Chondrocyte (in vitro differentiated cells): ENCODE measurements around the gene CTDSP1. TPM values are rescaled to one million over a fixed set of nuclear protein-coding genes. Genes with fewer than 3 reads are reported as not detected.
A peak's percentile ranks its signal among the peaks of the same experiment; 100 is the strongest.

Experiments
- DNase-seq: peaks from one replicate; pipeline ENCODE4 v3.0.0; 2021; ENCODE audit warnings: mixed read lengths, low spot score
- H3K27ac Mint-ChIP-seq: one replicate; pipeline ENCODE4 v1.8.0; 2021; ENCODE audit warnings: mild to moderate bottlenecking, moderate library complexity, mixed read lengths; ENCODE audit not compliant: unreplicated experiment
- H3K27me3 Mint-ChIP-seq: 2 replicates; pipeline ENCODE4 v1.8.0; 2021; ENCODE audit warnings: low read depth, mixed read lengths
- H3K36me3 Mint-ChIP-seq: 2 replicates; pipeline ENCODE4 v1.8.0; 2021; ENCODE audit warnings: low read depth, mixed read lengths
- H3K4me1 Mint-ChIP-seq: 2 replicates; pipeline ENCODE4 v1.8.0; 2021; ENCODE audit warnings: low read depth, mild to moderate bottlenecking, mixed read lengths
- H3K4me3 Mint-ChIP-seq: one replicate; pipeline ENCODE4 v1.8.0; 2021; ENCODE audit warnings: mild to moderate bottlenecking, moderate library complexity, mixed read lengths; ENCODE audit not compliant: unreplicated experiment
- H3K9me3 Mint-ChIP-seq: 2 replicates; pipeline ENCODE4 v1.8.0; 2021; ENCODE audit warnings: low read depth, mixed read lengths
- CTCF ChIP-seq: fragments of 200-600 bp; sonication (generic); IDR thresholded peaks from 2 replicates; pipeline ENCODE4 v1.5.0; 2021; ENCODE audit warnings: antibody characterized with exemption, mild to moderate bottlenecking, moderate library complexity
- total RNA-seq: library from RNA; stranded (reverse); gene quantifications from 3 replicates; pipeline ENCODE4 v1.2.1, GENCODE V29; 2021

CTDSP1 gene
- total RNA-seq, 1 donor from 2014 or later = 95.3 TPM

GRCh38 chr2:218421027-218421426 is 21.4 kb downstream of the CTDSP1 start:
- no peak for TF ChIP-seq CTCF
- Mint-ChIP-seq H3K9me3 (no peaks in the 10 kb centered on the region), H3K4me3 (no peak overlapping the region), H3K27ac (no peak overlapping the region), H3K27me3 (no peaks in the 10 kb centered on the region), H3K36me3 (no peaks in the 10 kb centered on the region), H3K4me1 (no peaks in the 10 kb centered on the region)
- DNase-seq = no peak

- Mint-ChIP-seq H3K4me1 (no peaks in the 10 kb centered on the region), H3K36me3 (no peaks in the 10 kb centered on the region), H3K27ac (no peak overlapping the region), H3K27me3 (no peaks in the 10 kb centered on the region), H3K4me3 (no peak overlapping the region), H3K9me3 (no peaks in the 10 kb centered on the region)
- TF ChIP-seq CTCF = no peak
- DNase-seq = no peak
Measured at GRCh38 chr2:218422403-218423086, 22.9 kb downstream of the CTDSP1 start.

- Mint-ChIP-seq H3K27ac (no peak overlapping the region), H3K9me3 (no peaks in the 10 kb centered on the region), H3K27me3 (no peaks in the 10 kb centered on the region), H3K36me3 (no peaks in the 10 kb centered on the region), H3K4me3 (no peak overlapping the region), H3K4me1 (no peaks in the 10 kb centered on the region)
- DNase-seq = no peak
- TF ChIP-seq CTCF = no peak
Measured at GRCh38 chr2:218423584-218423983, 23.9 kb downstream of the CTDSP1 start.

- TF ChIP-seq CTCF = no peak
- H3K4me3 Mint-ChIP-seq = no peak overlapping the region
- no peaks in the 10 kb centered on the region for H3K4me1 Mint-ChIP-seq
- no peak overlapping the region for H3K27ac Mint-ChIP-seq
- no peaks in the 10 kb centered on the region for H3K36me3 Mint-ChIP-seq
- no peaks in the 10 kb centered on the region for H3K27me3 Mint-ChIP-seq
- DNase-seq = no peak
- H3K9me3 Mint-ChIP-seq = no peaks in the 10 kb centered on the region
Measured at GRCh38 chr2:218425531-218425930, 25.9 kb downstream of the CTDSP1 start.

GRCh38 chr2:218427741-218428140 is 28.1 kb downstream of the CTDSP1 start:
- Mint-ChIP-seq H3K36me3 (no peaks in the 10 kb centered on the region), H3K27me3 (peaks cover 4% of the 10 kb centered on the region), H3K4me3 (no peak overlapping the region), H3K27ac (no peak overlapping the region), H3K4me1 (no peaks in the 10 kb centered on the region), H3K9me3 (no peaks in the 10 kb centered on the region)
- DNase-seq = peak; percentile 81
- no peak for TF ChIP-seq CTCF
